Metanephros (tissue), 2 donors: ENCODE results near the gene RALGPS2. TPM values are rescaled to one million over a fixed set of nuclear protein-coding genes. Genes with fewer than 3 reads are reported as not detected.

Experiments
- small RNA-seq: library from RNA; depleted of rRNA; stranded (forward); fragments of <200 nt; gene quantifications from one replicate; pipeline ENCODE3, GENCODE V24; 2014; ENCODE audit warnings: low replicate concordance
- total RNA-seq: library from RNA; depleted of rRNA; stranded (reverse); fragments of >200 nt; gene quantifications from one replicate; pipeline ENCODE4 v1.2.3, GENCODE V29; 2014

RALGPS2 gene
- 42.4 TPM for total RNA-seq

GRCh38 chr1:178724728-178725465 lies at the start of gene RALGPS2:
Gene RALGPS2 (plus strand): TSS chr1:178725244. CDS start chr1:178776765, 51,521 bp downstream.

GRCh38 chr1:178870944-178871343 lies 145.9 kb downstream of the RALGPS2 start, which contains the start of gene ANGPTL1:
Gene ANGPTL1 (minus strand): TSS chr1:178871077. CDS start chr1:178865776, 5,301 bp downstream.

Small RNA genes within 50 kb of the gene (small RNA-seq; reads per million reads assigned to genes)
- gene MIR4424 (0.07 reads per million), gene RF00092 (not detected)

Other genes with a start within 250 kb of the RALGPS2 start
- gene CLEC20A, start 228.3 kb upstream of the RALGPS2 start, total RNA-seq, result 1.8 TPM
- gene TEX35, start 212.1 kb upstream of the RALGPS2 start, total RNA-seq, result not detected
- gene ANGPTL1, start 145.8 kb downstream of the RALGPS2 start, total RNA-seq, result 7.6 TPM